VCaP (cell line): ENCODE data around the gene DNAAF9.
"Not testable (repeated sequence)": the region's sequence is repeated elsewhere in the genome, so short reads cannot be mapped to it uniquely, and the experiment has no call there.

Source experiments
- H3K27ac ChIP-seq: fragments of 450-650 bp; 2 replicates; pipeline ENCODE4 v1.5.1; 2017
- CTCF ChIP-seq: fragments of 450-650 bp; conservative IDR thresholded peaks from 2 replicates; pipeline ENCODE4 v1.5.1; 2017; ENCODE audit warnings: mild to moderate bottlenecking, moderate library complexity

DNAAF9 gene

GRCh38 chr20:3423126-3423525, 15.7 kb upstream of the DNAAF9 start:
- H3K27ac ChIP-seq, result no peak overlapping the region

GRCh38 chr20:3421985-3422384, 14.5 kb upstream of the DNAAF9 start:
- H3K27ac ChIP-seq, result no peak overlapping the region
- no peak for TF ChIP-seq CTCF

More at GRCh38 chr20:3423126-3423525, 15.7 kb upstream of the DNAAF9 start:
- no peak for TF ChIP-seq CTCF

GRCh38 chr20:3420211-3420707, 12.8 kb upstream of the DNAAF9 start:
- no peak for TF ChIP-seq CTCF
- H3K27ac ChIP-seq, result no peak overlapping the region

- H3K27ac ChIP-seq, result not testable (repeated sequence)
Measured at GRCh38 chr20:3418161-3418560, 10.7 kb upstream of the DNAAF9 start.

GRCh38 chr20:3414122-3414521, 6.7 kb upstream of the DNAAF9 start:
- H3K27ac ChIP-seq, result no peak overlapping the region
- no peak for TF ChIP-seq CTCF

GRCh38 chr20:3413393-3413889, 6.0 kb upstream of the DNAAF9 start:
- no peak for TF ChIP-seq CTCF
- H3K27ac ChIP-seq, result no peak overlapping the region

GRCh38 chr20:3412600-3413392, 5.3 kb upstream of the DNAAF9 start:
- no peak for TF ChIP-seq CTCF
- no peak overlapping the region for H3K27ac ChIP-seq

GRCh38 chr20:3410464-3410863, 3.0 kb upstream of the DNAAF9 start:
- H3K27ac ChIP-seq, result no peak overlapping the region
- TF ChIP-seq CTCF, result no peak
